ENCODE results near the gene TMEM150C.

TMEM150C gene

DNA sequence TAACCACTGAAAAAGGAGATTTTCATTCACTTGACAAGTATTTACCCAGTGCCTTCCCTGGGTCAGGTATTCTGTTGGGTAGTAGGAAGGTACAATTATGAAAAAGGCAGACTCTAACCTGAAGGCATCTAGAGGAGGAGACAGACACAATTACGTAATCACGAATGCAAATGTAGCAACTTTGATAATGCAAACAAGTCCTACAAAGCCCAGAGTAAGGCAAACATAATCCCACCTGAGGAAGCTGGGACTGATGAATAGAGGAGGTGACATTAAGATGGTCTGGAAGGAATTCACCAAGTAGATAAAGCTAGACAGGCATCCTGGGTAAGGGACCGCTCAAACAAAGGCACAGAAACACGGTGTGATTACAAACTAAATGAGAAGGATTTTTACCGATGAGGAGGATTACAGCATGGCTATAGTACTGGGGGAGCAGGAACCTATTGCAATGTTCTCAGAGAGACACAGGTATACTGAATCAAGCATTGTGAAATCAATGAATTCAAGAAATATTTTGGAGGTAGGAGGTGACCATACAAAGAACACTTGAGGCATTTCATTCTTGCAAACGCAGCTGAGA, 37.1 kb downstream of the TMEM150C start:
- TF ChIP-seq, protein P1, sequence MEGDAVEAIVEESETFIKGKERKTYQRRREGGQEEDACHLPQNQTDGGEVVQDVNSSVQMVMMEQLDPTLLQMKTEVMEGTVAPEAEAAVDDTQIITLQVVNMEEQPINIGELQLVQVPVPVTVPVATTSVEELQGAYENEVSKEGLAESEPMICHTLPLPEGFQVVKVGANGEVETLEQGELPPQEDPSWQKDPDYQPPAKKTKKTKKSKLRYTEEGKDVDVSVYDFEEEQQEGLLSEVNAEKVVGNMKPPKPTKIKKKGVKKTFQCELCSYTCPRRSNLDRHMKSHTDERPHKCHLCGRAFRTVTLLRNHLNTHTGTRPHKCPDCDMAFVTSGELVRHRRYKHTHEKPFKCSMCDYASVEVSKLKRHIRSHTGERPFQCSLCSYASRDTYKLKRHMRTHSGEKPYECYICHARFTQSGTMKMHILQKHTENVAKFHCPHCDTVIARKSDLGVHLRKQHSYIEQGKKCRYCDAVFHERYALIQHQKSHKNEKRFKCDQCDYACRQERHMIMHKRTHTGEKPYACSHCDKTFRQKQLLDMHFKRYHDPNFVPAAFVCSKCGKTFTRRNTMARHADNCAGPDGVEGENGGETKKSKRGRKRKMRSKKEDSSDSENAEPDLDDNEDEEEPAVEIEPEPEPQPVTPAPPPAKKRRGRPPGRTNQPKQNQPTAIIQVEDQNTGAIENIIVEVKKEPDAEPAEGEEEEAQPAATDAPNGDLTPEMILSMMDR (conservative IDR thresholded peaks at IDR 0.05), result no peak

DNA sequence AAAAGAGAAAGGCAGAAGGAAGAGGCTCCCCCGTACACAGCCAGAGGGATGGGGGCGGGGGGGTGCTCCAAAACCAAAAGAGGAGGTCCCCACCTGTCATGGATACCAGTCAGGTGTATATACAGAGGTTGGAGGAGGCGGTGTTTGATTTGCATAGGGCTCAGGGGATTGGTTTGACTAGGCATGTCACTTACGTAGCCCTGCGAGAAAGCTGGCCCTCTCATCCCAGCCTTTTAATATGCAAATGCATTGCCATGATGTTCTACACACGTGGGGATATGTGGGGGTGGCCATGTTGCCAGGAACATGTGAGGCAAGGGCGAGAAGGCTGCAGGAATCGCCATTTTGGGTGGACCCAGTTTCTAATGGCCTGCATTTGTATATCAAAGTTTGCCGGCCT, 38.6 kb downstream of the TMEM150C start:
- peak overlapping the region; percentile 83 for H3K27ac ChIP-seq
- TF ChIP-seq, protein P1 (conservative IDR thresholded peaks at IDR 0.05), result no peak

More for the DNA sequence above, 37.1 kb downstream of the TMEM150C start:
- H3K27ac ChIP-seq, result peak overlapping the region; percentile 83

GRCh38 chr4:82522472-82522871, 39.3 kb downstream of the TMEM150C start:
- peak overlapping the region; percentile 83; the same call in 1 of the 2 replicates for H3K27ac ChIP-seq
- TF ChIP-seq, protein P1 (conservative IDR thresholded peaks at IDR 0.05), result no peak

- H3K27ac ChIP-seq, result peak overlapping the region; percentile 83; the same call in 1 of the 2 replicates
- TF ChIP-seq, protein P1 (conservative IDR thresholded peaks at IDR 0.05), result no peak
These were observed 40.5 kb downstream of the TMEM150C start for GRCh38 chr4:82521283-82521682.

- H3K27ac ChIP-seq, result no peak overlapping the region
- TF ChIP-seq, protein P1 (conservative IDR thresholded peaks at IDR 0.05), result no peak
These were observed 42.0 kb downstream of the TMEM150C start for GRCh38 chr4:82519776-82520175.

GRCh38 chr4:82519072-82519471, 42.7 kb downstream of the TMEM150C start:
- H3K27ac ChIP-seq, result no peak overlapping the region; the same call in 1 of the 2 replicates
- TF ChIP-seq, protein P1 (conservative IDR thresholded peaks at IDR 0.05), result no peak

DNA sequence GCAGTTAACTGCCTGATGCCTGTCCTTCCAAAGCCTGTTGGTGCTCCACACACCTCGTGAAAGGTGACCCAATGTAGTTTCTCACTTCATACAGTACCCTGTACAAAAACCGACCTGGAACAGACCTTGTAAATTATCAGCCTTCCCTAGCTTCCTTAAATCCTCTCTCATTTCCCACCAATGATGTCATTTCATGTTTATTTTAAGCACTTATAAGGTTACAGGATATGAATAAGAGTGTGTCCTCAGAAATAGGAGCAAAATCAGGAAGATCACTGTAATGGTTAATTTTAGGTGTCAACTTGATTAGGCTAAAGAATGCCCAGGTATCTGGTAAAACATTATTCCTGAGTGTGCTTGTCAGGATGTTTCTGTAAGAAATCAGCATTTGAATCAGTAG, 44.7 kb downstream of the TMEM150C start:
- H3K27ac ChIP-seq, result no peak overlapping the region
- TF ChIP-seq, protein P1 (conservative IDR thresholded peaks at IDR 0.05), result no peak

Data from VCaP (cell line).